ENCODE measurements around the gene VPS54.

The VPS54 gene

GRCh38 chr2:63898839-63899238 is 120.4 kb downstream of the VPS54 start:
- DNase-seq: no peak

- DNase-seq: no peak
These were observed 125.1 kb downstream of the VPS54 start for GRCh38 chr2:63894167-63894566.

GRCh38 chr2:63893163-63893562 is 126.1 kb downstream of the VPS54 start:
- DNase-seq: no peak

GRCh38 chr2:63891488-63892030 is 127.7 kb downstream of the VPS54 start:
- DNase-seq: no peak

- DNase-seq: no peak
These were observed 128.6 kb downstream of the VPS54 start for GRCh38 chr2:63890678-63891077.

- DNase-seq: peak; percentile 16
These were observed 130.5 kb downstream of the VPS54 start for GRCh38 chr2:63888490-63889402.

- DNase-seq: no peak
These were observed 131.2 kb downstream of the VPS54 start for GRCh38 chr2:63888053-63888452.

- DNase-seq: no peak
These were observed 132.8 kb downstream of the VPS54 start for GRCh38 chr2:63886445-63886844.

GRCh38 chr2:63882395-63883105 is 136.7 kb downstream of the VPS54 start:
- no peak for DNase-seq

- DNase-seq: no peak
These were observed 138.0 kb downstream of the VPS54 start for GRCh38 chr2:63881205-63881604.

GRCh38 chr2:63880625-63881024 is 138.6 kb downstream of the VPS54 start:
- no peak for DNase-seq

- DNase-seq: no peak
These were observed 139.3 kb downstream of the VPS54 start for GRCh38 chr2:63879876-63880433.

- no peak for DNase-seq
These were observed 140.7 kb downstream of the VPS54 start for GRCh38 chr2:63878486-63878885.

GRCh38 chr2:63876311-63876710 is 142.9 kb downstream of the VPS54 start:
- DNase-seq: no peak

- no peak for DNase-seq
These were observed 143.5 kb downstream of the VPS54 start for GRCh38 chr2:63875559-63876245.

GRCh38 chr2:63875131-63875527 is 144.1 kb downstream of the VPS54 start:
- DNase-seq: no peak

GRCh38 chr2:63874204-63875130 is 144.8 kb downstream of the VPS54 start:
- no peak for DNase-seq

- DNase-seq: no peak
These were observed 146.5 kb downstream of the VPS54 start for GRCh38 chr2:63872571-63873328.

- no peak for DNase-seq
These were observed 147.4 kb downstream of the VPS54 start for GRCh38 chr2:63871864-63872263.

- no peak for DNase-seq
These were observed 148.5 kb downstream of the VPS54 start for GRCh38 chr2:63870679-63871078.
